ENCODE measurements around the gene OR1A1. TPM values are rescaled to one million over a fixed set of nuclear protein-coding genes. Genes with fewer than 3 reads are reported as not detected.

Gene OR1A1
- total and polyA plus RNA-seq, 4 donors, result 0.14 TPM; not detected in 3

Other genes starting within 250 kb of the OR1A1 start
- not detected for gene OR1D5, start 144.1 kb upstream of the OR1A1 start, total RNA-seq
- not detected for gene OR1D5, start 144.1 kb upstream of the OR1A1 start, polyA plus RNA-seq (ENCODE audit: insufficient read length in 2 of 2)
- not detected for gene OR1D2, start 103.2 kb upstream of the OR1A1 start, total RNA-seq
- gene OR1D2, start 103.2 kb upstream of the OR1A1 start, polyA plus RNA-seq (ENCODE audit: insufficient read length in 2 of 2), result under 1 TPM in 1 of 2 donors, not detected in 1; 0.08 TPM
- gene OR1G1, start 80.1 kb upstream of the OR1A1 start, total RNA-seq, result not detected
- not detected for gene OR1G1, start 80.1 kb upstream of the OR1A1 start, polyA plus RNA-seq (ENCODE audit: insufficient read length in 2 of 2)
- not detected for gene OR1A2, start 10.1 kb upstream of the OR1A1 start, total RNA-seq
- gene OR1A2, start 10.1 kb upstream of the OR1A1 start, polyA plus RNA-seq (ENCODE audit: insufficient read length in 2 of 2), result not detected
- gene OR3A1, start 90.7 kb downstream of the OR1A1 start, total RNA-seq, result under 1 TPM; 0.22 to 0.40 TPM
- under 1 TPM; 0.29 to 0.36 TPM for gene OR3A1, start 90.7 kb downstream of the OR1A1 start, polyA plus RNA-seq (ENCODE audit: insufficient read length in 2 of 2)
- gene OR3A2, start 178.6 kb downstream of the OR1A1 start, total RNA-seq, result 1 to 10 TPM in 1 of 2 donors, under 1 TPM in 1; 0.66 to 1.9 TPM
- 1 to 10 TPM; 1.3 to 1.4 TPM for gene OR3A2, start 178.6 kb downstream of the OR1A1 start, polyA plus RNA-seq (ENCODE audit: insufficient read length in 2 of 2)
- gene OR1E1, start 190.7 kb downstream of the OR1A1 start, total RNA-seq, result not detected
- not detected for gene OR1E1, start 190.7 kb downstream of the OR1A1 start, polyA plus RNA-seq (ENCODE audit: insufficient read length in 2 of 2)
- not detected for gene OR3A3, start 203.7 kb downstream of the OR1A1 start, total RNA-seq
- gene OR3A3, start 203.7 kb downstream of the OR1A1 start, polyA plus RNA-seq (ENCODE audit: insufficient read length in 2 of 2), result under 1 TPM in 1 of 2 donors, not detected in 1; 0.39 TPM
- gene OR1E2, start 226.2 kb downstream of the OR1A1 start, total RNA-seq, result not detected
- under 1 TPM in 1 of 2 donors, not detected in 1; 0.23 TPM for gene OR1E2, start 226.2 kb downstream of the OR1A1 start, polyA plus RNA-seq (ENCODE audit: insufficient read length in 2 of 2)